Bone marrow (tissue), 2 donors: ENCODE results near the gene CDKN2D.
"Not testable (repeated sequence)": the region's sequence is repeated elsewhere in the genome, so short reads cannot be mapped to it uniquely, and the experiment has no call there.

ENCODE experiments used
- DNase-seq, 2 donors: peaks; one replicate each; lab custom pipeline; 2025; lab: John Stamatoyannopoulos, UW

CDKN2D gene

GRCh38 chr19:10551698-10552301 is 17.0 kb downstream of the CDKN2D start:
- DNase-seq = no peak

GRCh38 chr19:10551006-10551405 is 17.8 kb downstream of the CDKN2D start:
- DNase-seq = not testable (repeated sequence)

GRCh38 chr19:10550336-10550735 is 18.4 kb downstream of the CDKN2D start:
- no peak for DNase-seq

GRCh38 chr19:10549733-10550132 is 19.0 kb downstream of the CDKN2D start:
- DNase-seq = no peak

GRCh38 chr19:10548746-10549276 is 20.0 kb downstream of the CDKN2D start:
- DNase-seq = no peak

- no peak for DNase-seq
Observed at GRCh38 chr19:10546817-10547216, 22.0 kb downstream of the CDKN2D start.

GRCh38 chr19:10544753-10545251 is 24.0 kb downstream of the CDKN2D start:
- DNase-seq = no peak

GRCh38 chr19:10544242-10544752 is 24.5 kb downstream of the CDKN2D start:
- DNase-seq = peak in 1 of 2 donors; percentile 48

GRCh38 chr19:10543420-10544241 is 25.1 kb downstream of the CDKN2D start, which contains the start of gene ATG4D:
Gene ATG4D (plus strand): TSS chr19:10543904. CDS start chr19:10544091, 187 bp downstream.
- DNase-seq = peak; percentile 32 to 74

GRCh38 chr19:10543059-10543419 is 25.7 kb downstream of the CDKN2D start:
- DNase-seq = no peak

GRCh38 chr19:10539016-10539415 is 29.8 kb downstream of the CDKN2D start:
- DNase-seq = not testable (repeated sequence)

GRCh38 chr19:10538204-10538983 is 30.4 kb downstream of the CDKN2D start:
- no peak for DNase-seq

- no peak for DNase-seq
Observed at GRCh38 chr19:10537668-10538067, 31.1 kb downstream of the CDKN2D start.

- no peak for DNase-seq
Observed at GRCh38 chr19:10535613-10536012, 33.2 kb downstream of the CDKN2D start.

- no peak for DNase-seq
Observed at GRCh38 chr19:10533646-10534386, 35.0 kb downstream of the CDKN2D start.

GRCh38 chr19:10532457-10532856 is 36.3 kb downstream of the CDKN2D start:
- DNase-seq = no peak

- not testable (repeated sequence) for DNase-seq
Observed at GRCh38 chr19:10526887-10527286, 41.9 kb downstream of the CDKN2D start.

GRCh38 chr19:10525636-10526035 is 43.1 kb downstream of the CDKN2D start:
- no peak for DNase-seq

GRCh38 chr19:10523135-10523636 is 45.6 kb downstream of the CDKN2D start:
- DNase-seq = no peak

GRCh38 chr19:10521461-10522171 is 47.2 kb downstream of the CDKN2D start:
- DNase-seq = no peak
